Measurements from ENCODE around the gene EZH2. TPM values are rescaled to one million over a fixed set of nuclear protein-coding genes. Genes with fewer than 3 reads are reported as not detected.

EZH2 gene
- total RNA-seq, 1 experiment from 2014 or later: 75.7 TPM

DNA sequence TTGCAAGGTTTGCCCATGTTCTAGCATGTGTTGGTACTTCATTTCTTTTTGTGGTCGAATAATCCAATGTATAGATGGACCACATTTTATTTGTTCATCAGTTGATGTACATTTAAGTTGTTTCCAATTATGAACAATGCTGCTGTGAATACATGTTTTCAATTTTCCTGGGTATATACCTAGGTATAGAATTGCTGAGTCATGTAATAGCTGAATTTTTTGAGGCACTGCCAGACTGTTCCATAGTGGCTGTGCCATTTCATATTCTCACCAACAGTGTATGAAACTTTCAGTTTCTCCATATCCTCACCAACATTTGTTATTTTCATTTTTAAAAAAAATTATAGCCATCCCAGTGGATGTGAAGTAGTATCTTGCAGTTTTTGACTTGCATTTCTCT, 90.5 kb downstream of the EZH2 start:
- no peak overlapping the region for H3K4me3 ChIP-seq
- H3K36me3 ChIP-seq: peaks cover 82% of the 10 kb centered on the region
- H3K9me3 ChIP-seq (replicated peaks): peaks cover 4% of the 10 kb centered on the region; the same call in 1 of the 2 replicates
- no peaks in the 10 kb centered on the region for H3K27me3 ChIP-seq
- no peak overlapping the region for H3K27ac ChIP-seq
- H3K4me1 ChIP-seq: no peaks in the 10 kb centered on the region
- no peak for DNase-seq

DNA sequence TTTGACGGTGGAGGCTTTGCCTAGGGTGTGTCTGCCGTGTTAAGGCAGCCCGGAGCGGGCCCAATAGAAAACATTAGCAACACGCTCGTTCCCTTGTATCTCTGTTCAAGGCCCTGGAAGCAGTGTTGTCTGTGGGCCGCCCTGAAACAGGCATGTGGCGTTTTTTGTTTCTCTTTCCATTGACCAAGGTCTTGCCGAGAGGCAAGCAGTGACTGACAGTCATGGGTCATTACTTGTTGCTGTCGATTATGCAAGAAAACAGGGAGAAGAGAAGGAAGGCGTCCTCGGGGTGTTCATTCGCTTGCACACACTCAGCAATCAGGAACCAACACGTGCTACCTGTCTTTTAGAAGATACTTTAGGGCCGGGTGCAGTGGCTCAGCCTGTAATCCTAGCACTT, 92.5 kb downstream of the EZH2 start:
- Histone ChIP-seq H3K4me1 (no peaks in the 10 kb centered on the region), H3K27me3 (no peaks in the 10 kb centered on the region), H3K36me3 (peaks cover 86% of the 10 kb centered on the region), H3K4me3 (no peak overlapping the region), H3K27ac (no peak overlapping the region), H3K9me3 (replicated peaks) (peaks cover 4% of the 10 kb centered on the region; the same call in 1 of the 2 replicates)
- no peak for DNase-seq

DNA sequence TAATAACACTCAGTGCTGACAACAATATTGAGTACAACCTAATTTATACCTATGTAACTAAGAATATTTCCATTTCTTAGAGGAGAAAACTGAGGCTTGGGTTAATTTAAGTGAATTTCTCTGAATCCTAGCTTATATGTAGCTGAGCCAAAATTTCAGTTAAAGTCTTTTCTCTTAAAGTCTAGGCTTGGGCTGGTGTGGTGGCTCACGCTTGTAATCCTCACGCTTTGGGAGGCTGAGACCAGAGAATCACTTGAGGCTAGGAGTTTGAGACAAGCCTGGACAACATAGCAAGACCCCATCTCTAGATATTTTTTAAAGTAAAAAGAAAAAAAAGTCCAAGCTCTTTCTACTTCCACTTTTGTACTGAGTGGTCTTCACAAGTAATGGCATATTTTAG, 93.2 kb downstream of the EZH2 start:
- Histone ChIP-seq H3K27me3 (no peaks in the 10 kb centered on the region), H3K27ac (no peak overlapping the region), H3K36me3 (peaks cover 90% of the 10 kb centered on the region), H3K9me3 (replicated peaks) (peaks cover 4% of the 10 kb centered on the region; the same call in 1 of the 2 replicates), H3K4me1 (no peaks in the 10 kb centered on the region), H3K4me3 (no peak overlapping the region)
- DNase-seq: no peak

DNA sequence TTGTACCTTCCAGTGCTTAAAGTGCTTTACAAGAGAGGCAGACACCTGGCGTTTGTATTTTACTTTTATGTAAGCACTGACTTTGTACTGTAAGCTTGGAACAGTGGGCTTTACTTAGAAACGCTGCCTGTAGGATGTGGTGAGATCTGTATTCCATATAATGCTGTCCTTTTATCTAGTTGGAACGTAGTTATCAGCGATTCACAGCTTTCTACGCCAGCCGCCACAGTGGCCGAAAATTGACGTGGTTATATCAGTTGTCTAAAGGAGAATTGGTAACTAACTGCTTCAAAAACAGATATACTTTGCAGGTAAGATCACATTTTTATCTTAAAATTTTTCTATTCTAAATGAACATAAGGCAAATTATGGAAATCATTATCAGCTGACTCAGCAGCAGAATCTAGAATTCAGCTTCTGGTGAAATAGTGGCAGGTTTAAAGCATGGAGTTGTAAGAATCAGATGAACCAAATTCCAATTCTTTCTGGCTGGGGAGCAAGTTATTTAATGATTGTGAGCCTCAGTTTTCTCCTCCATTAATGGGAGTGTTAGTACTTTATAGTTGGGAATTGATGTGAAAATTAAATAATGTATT, 93.9 kb downstream of the EZH2 start:
- peaks cover 91% of the 10 kb centered on the region for H3K36me3 ChIP-seq
- DNase-seq: no peak
- no peak overlapping the region for H3K27ac ChIP-seq
- H3K4me1 ChIP-seq: no peaks in the 10 kb centered on the region
- peaks cover 4% of the 10 kb centered on the region; the same call in 1 of the 2 replicates for H3K9me3 ChIP-seq (replicated peaks)
- no peaks in the 10 kb centered on the region for H3K27me3 ChIP-seq
- no peak overlapping the region for H3K4me3 ChIP-seq

DNA sequence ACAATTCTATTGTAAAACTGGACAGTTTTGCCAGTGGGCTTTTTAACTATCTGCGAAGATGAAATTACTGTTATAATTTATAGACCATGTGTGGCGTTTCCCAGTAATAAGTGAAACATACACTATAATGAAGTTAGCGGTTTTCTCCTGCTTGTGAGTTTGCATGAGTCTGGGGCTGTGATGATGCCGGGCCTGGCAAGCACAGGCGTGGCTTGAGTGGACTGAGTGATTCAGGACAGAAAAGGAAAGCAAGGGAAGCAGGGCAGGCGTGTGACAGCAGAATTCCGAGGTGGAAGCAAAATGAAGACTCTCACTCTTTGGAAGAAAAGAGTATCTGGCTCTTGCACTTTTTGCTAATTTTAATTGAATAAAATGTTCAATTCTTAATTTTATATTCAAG, 94.9 kb downstream of the EZH2 start:
- H3K27me3 ChIP-seq: no peaks in the 10 kb centered on the region
- no peaks in the 10 kb centered on the region for H3K4me1 ChIP-seq
- no peak overlapping the region for H3K27ac ChIP-seq
- H3K36me3 ChIP-seq: peaks cover 90% of the 10 kb centered on the region
- DNase-seq: no peak
- H3K4me3 ChIP-seq: no peak overlapping the region
- H3K9me3 ChIP-seq (replicated peaks): no peaks in the 10 kb centered on the region; the same call in 1 of the 2 replicates

DNA sequence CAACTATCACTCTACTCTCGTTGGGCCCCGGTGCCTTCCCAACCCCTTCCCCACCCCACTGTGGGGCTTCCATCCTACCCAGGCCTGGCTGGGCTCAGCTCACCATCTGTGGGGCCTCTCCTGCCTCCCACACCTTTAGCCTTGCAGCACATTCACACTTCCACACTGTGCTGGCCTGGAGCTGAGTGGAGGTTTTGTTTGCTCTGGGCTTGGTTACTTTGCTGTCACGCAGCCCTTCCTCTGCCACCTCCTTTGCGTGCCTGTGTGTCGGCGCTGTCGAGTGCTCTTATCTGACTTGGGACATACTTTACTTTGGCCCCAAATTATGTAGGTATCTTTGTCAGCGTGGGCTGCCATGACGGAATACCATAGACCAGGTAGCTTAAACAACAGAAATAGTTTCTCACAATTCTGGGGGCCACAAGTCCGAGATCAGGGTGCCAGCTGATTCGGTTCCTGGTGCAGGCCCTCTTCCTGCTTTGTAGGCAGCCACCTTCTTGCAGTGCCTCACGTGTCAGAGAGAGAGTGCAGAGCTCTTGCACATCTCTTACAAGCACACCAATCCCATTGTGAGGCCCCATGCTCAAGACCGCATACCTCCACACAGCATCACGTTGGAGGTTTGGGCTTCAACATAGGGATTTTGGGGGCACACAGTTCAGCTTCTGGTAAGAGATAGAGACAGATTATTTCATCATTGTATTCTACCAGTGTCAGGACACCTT, 96.4 kb downstream of the EZH2 start:
- H3K27ac ChIP-seq: no peak overlapping the region
- no peak for DNase-seq
- peaks cover 85% of the 10 kb centered on the region for H3K36me3 ChIP-seq
- no peak overlapping the region for H3K4me3 ChIP-seq
- H3K4me1 ChIP-seq: no peaks in the 10 kb centered on the region
- H3K9me3 ChIP-seq (replicated peaks): no peaks in the 10 kb centered on the region
- H3K27me3 ChIP-seq: no peaks in the 10 kb centered on the region

DNA sequence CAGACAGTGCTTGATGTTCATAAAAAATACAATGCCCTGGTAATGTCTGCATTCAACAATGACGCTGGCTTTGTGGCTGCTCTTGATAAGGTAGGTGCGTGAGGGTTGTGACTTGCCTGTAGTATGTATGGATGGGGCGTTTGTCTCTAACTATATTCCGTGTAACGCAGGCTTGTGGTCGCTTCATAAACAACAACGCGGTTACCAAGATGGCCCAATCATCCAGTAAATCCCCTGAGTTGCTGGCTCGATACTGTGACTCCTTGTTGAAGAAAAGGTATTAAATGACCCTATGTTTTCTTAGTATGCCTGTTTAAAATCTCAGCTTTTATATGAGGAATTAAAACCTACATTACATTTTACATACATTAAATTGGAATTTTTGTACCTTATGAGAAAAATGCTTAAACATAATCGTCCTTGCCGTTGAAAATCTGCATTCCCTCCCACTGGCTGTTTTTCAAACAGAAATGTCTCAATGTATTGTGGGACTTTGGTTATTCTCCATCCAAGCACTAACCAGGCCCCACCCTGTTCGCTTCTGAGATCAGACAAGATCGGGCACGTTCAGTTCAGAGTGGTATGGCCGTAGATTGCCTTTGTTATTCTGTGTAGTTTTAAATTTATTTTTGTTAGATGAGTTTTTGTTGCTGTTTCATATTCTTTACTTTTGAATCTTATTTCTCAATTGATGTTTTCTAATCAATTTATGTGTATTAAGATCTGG, 100.1 kb downstream of the EZH2 start:
- no peak for DNase-seq
- H3K27ac ChIP-seq: no peak overlapping the region
- peaks cover 62% of the 10 kb centered on the region for H3K36me3 ChIP-seq
- H3K27me3 ChIP-seq: no peaks in the 10 kb centered on the region
- no peaks in the 10 kb centered on the region for H3K9me3 ChIP-seq (replicated peaks)
- H3K4me1 ChIP-seq: no peaks in the 10 kb centered on the region
- no peak overlapping the region for H3K4me3 ChIP-seq

DNA sequence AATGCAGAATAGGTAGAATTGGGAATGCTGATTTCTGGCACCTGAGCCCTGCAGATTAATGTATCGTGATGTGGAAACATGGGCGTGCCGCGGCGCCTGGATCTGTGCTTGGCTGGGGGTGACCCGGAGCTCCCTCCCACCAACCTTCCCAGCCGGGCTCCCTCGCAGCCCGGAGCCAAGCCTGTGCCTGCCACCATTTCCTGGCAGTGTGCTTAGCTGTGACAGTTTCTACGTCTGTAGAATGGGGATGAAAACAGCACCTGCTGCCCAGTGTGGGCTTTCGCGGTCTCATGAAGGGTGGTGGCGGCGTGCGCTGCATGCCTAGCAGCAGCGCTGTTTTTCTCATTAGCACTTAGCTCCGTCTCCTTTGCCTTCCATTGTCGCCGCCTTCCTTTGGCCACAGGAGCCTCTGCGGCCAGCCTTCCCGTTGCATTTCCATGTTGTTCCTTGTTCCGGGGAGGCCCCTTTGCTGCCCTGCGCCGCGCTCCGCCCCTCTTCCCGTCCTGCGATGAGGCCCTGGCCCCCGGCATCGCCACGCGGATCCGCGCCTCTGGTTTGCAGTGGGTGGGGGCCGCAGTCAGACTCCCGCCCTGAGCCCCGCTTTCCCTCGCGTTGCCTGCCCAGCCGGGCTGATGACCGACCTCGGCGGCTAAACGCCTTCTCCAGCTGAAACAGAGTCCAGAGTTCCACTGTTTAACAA, 101.2 kb downstream of the EZH2 start:
- Histone ChIP-seq H3K27ac (no peak overlapping the region), H3K27me3 (no peaks in the 10 kb centered on the region), H3K4me3 (no peak overlapping the region), H3K9me3 (replicated peaks) (no peaks in the 10 kb centered on the region), H3K36me3 (peaks cover 52% of the 10 kb centered on the region), H3K4me1 (no peaks in the 10 kb centered on the region)
- no peak for DNase-seq

DNA sequence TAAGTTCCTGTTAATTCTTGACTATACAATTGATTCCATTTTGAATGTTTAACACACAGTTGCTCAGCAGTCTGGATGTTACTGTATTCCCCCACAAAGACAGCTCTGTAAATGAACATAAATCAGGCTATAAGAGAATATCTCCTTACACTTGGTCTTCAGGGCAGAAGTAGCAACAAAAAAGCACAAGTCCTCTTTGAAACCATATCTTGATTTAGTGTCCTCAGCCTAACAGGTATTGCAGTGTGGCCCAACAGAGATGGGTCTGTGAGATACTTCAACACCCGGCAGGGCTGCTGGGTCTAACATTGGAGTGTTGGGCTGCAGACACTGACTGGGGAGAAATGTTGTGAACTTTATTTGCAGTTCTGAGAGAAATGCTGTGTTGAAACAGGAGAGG, 109.6 kb downstream of the EZH2 start:
- H3K9me3 ChIP-seq (replicated peaks): no peaks in the 10 kb centered on the region
- no peak overlapping the region for H3K27ac ChIP-seq
- H3K27me3 ChIP-seq: no peaks in the 10 kb centered on the region
- H3K36me3 ChIP-seq: peaks cover 33% of the 10 kb centered on the region
- peaks cover 26% of the 10 kb centered on the region for H3K4me1 ChIP-seq
- DNase-seq: no peak
- no peak overlapping the region for H3K4me3 ChIP-seq

DNA sequence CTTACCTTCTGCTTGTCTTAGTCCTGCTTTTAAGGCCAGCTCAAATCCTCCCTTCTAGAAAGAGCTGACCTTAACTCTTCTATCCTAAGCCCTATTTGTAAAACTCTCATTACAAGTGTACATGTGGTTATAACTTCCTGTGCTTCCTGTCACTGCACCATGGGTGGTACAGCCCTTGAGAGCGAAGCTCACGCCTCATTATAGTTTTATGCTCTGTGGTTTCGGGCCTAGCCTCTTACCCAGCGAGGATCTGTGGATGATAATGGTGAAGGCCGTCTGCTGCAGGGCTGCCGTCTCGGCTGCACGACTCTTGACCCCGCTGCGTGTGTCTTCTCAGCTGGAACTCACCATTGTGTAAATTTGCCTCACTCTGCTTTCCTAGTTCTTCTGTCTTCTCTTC, 110.8 kb downstream of the EZH2 start:
- peak overlapping the region; percentile 91 for H3K27ac ChIP-seq
- H3K4me1 ChIP-seq: peaks cover 26% of the 10 kb centered on the region
- H3K36me3 ChIP-seq: peaks cover 40% of the 10 kb centered on the region
- peak overlapping the region; percentile 4; the same call in 1 of the 2 replicates for H3K4me3 ChIP-seq
- H3K9me3 ChIP-seq (replicated peaks): no peaks in the 10 kb centered on the region
- H3K27me3 ChIP-seq: no peaks in the 10 kb centered on the region
- peak; percentile 88 to 94 for DNase-seq

DNA sequence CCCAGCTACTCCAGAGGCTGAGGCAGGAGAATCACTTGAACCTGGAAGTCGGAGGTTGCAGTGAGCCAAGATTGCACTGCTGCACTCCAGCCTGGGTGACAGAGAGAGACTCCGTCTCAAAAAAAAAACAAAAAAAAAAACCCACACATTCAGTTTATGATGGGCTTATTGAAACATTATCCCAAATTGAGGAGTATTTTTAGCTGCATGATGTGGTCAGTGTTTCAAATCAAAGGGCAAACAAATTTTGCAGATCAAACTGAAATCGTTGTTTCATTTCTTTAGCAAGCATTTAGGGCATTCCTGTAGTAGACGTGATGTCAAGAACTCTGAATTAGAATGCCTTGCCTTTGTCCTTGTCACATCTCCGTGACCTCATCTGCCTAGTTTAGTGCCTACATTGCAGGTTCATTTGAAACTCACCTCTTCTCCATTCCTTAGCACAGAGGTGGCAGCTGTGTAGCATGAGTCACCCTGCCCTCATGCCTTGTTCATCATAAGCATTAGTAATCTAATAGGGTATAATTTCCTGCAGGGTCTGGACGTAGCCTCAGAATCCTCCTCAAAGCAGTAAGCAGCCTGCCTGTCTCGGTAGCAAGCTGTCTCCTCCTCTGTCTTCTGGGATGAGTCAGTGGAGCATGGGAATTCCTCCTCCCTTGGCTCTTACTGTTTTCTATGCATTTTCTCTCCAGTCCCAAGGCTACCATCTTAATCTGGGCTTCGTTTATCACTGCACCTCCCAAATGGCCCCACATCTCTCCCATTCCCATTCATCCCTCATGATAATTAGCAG, 111.6 kb downstream of the EZH2 start:
- Histone ChIP-seq H3K27me3 (no peaks in the 10 kb centered on the region), H3K27ac (peak overlapping the region; percentile 91), H3K9me3 (replicated peaks) (no peaks in the 10 kb centered on the region), H3K4me3 (peak overlapping the region; percentile 4; the same call in 1 of the 2 replicates), H3K36me3 (peaks cover 46% of the 10 kb centered on the region), H3K4me1 (peaks cover 26% of the 10 kb centered on the region)
- peak; percentile 86 to 91 for DNase-seq

DNA sequence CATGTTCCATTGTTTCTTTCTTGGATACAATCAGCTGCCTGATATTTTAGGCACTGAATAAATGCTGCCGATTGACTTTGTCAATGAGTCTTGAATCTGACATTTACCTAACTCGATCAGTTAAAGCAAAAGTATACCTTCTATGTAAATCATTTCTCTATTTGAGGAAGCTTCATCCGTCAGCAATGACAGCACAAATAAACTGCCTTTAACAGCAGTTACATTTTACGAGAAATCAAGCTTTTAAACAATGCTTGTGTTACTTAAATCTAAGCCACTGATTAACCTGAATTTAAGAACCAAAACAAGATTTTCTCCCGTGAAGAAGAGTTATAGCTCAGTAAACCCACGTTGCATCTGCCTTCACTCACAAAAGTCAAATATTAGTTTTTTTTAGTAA, 114.1 kb downstream of the EZH2 start:
- DNase-seq: no peak
- Histone ChIP-seq H3K27ac (no peak overlapping the region), H3K27me3 (no peaks in the 10 kb centered on the region), H3K4me1 (peaks cover 26% of the 10 kb centered on the region), H3K9me3 (replicated peaks) (no peaks in the 10 kb centered on the region), H3K4me3 (no peak overlapping the region), H3K36me3 (peaks cover 36% of the 10 kb centered on the region)

DNA sequence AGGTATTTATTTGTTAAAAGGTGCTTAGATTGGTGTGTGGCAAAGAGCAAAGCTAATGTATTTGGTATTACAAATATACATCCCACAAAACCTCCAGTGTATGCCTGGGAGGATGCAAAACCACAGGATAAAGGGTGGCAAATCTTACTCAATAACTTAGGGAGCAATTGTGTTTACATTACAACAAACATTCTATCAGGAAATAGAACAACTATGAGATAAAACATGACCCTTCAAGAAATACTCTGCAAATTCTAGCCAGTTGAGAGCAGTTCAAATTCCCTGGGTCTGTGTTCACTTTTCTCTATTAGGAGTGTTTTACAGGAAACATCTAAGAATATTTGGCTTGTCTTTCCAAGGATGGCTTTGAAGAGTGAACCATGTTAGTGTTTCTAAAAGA, 120.5 kb downstream of the EZH2 start:
- Histone ChIP-seq H3K36me3 (peaks cover 38% of the 10 kb centered on the region), H3K27ac (no peak overlapping the region), H3K9me3 (replicated peaks) (no peaks in the 10 kb centered on the region), H3K4me3 (no peak overlapping the region), H3K27me3 (no peaks in the 10 kb centered on the region), H3K4me1 (peaks cover 27% of the 10 kb centered on the region)
- no peak for DNase-seq
